Activated CD4-positive, alpha-beta memory T cell treated with anti-CD3 and anti-CD28 coated beads for 36 hours (primary cell): ENCODE results near the gene TTC9. TPM values are rescaled to one million over a fixed set of nuclear protein-coding genes. Genes with fewer than 3 reads are reported as not detected.
"Not testable (repeated sequence)": the region's sequence is repeated elsewhere in the genome, so short reads cannot be mapped to it uniquely, and the experiment has no call there.

ENCODE experiments used
- CTCF ChIA-PET: fragments of 350-600 bp; sonication (Branson Sonifier 250); formaldehyde crosslinking; loops from one replicate; lab custom pipeline; 2021; ENCODE audit warnings: antibody characterized with exemption, inconsistent platforms; lab: Charles Lee
- POLR2A ChIA-PET: fragments of 350-600 bp; sonication (Branson Sonifier 250); formaldehyde crosslinking; loops from one replicate; lab custom pipeline; 2021; ENCODE audit warnings: antibody characterized with exemption; lab: Charles Lee
- DNase-seq: peaks from one replicate; pipeline ENCODE4 v3.0.0-alpha.2; 2020
- H3K27ac Mint-ChIP-seq: one replicate; pipeline ENCODE4 v1.8.0; 2021; ENCODE audit warnings: mixed read lengths
- H3K27me3 Mint-ChIP-seq: one replicate; pipeline ENCODE4 v1.8.0; 2021; ENCODE audit warnings: mixed read lengths
- H3K36me3 Mint-ChIP-seq: one replicate; pipeline ENCODE4 v1.8.0; 2021; ENCODE audit warnings: mixed read lengths
- H3K4me1 Mint-ChIP-seq: one replicate; pipeline ENCODE4 v1.8.0; 2021; ENCODE audit warnings: low read depth, mixed read lengths
- H3K4me3 Mint-ChIP-seq: one replicate; pipeline ENCODE4 v1.8.0; 2021; ENCODE audit warnings: mild to moderate bottlenecking, mixed read lengths
- H3K9me3 Mint-ChIP-seq: one replicate; pipeline ENCODE4 v1.8.0; 2021; ENCODE audit warnings: mixed read lengths
- intact Hi-C: fragments of 100-400 bp; cut with micrococcal nuclease; formaldehyde crosslinking; loops from one replicate; pipeline ENCODE4 v1.15.1; 2023
- total RNA-seq, 2 experiments: library from RNA; stranded (reverse); gene quantifications; one replicate each; pipeline ENCODE4 v1.2.3, GENCODE V29; 2021

TTC9 gene
- total RNA-seq, 2 experiments from 2014 or later: 8.6 to 9.5 TPM

- no peaks in the 10 kb centered on the region for H3K4me1 Mint-ChIP-seq
- no peak overlapping the region for H3K27ac Mint-ChIP-seq
- H3K27me3 Mint-ChIP-seq: no peaks in the 10 kb centered on the region
- H3K4me3 Mint-ChIP-seq: no peak overlapping the region
- H3K36me3 Mint-ChIP-seq: no peaks in the 10 kb centered on the region
- POLR2A ChIA-PET: interaction anchor here (0.6 kb wide), 1 partner anchor 142 kb away, joined by 4 read pairs; no protein-coding TSS in a partner anchor
- H3K9me3 Mint-ChIP-seq: no peaks in the 10 kb centered on the region
- intact Hi-C loops: no loop called here
- no peak for DNase-seq
- CTCF ChIA-PET: interaction anchor here (1.0 kb wide), 1 partner anchor 12 kb away, joined by 3 read pairs; no protein-coding TSS in a partner anchor
Observed at GRCh38 chr14:70685474-70686197, 43.9 kb downstream of the TTC9 start.

GRCh38 chr14:70692210-70692609, 50.5 kb downstream of the TTC9 start:
- ChIA-PET POLR2A (no interaction called here), CTCF (interaction anchor here (0.6 to 1.1 kb wide), 2 partner anchors 29 to 227 kb away, joined by 3 to 4 read pairs; no protein-coding TSS in a partner anchor)
- Mint-ChIP-seq H3K4me3 (no peak overlapping the region), H3K27me3 (no peaks in the 10 kb centered on the region), H3K27ac (no peak overlapping the region), H3K9me3 (no peaks in the 10 kb centered on the region), H3K4me1 (no peaks in the 10 kb centered on the region), H3K36me3 (no peaks in the 10 kb centered on the region)
- intact Hi-C loops: no loop called here
- DNase-seq: no peak

DNA sequence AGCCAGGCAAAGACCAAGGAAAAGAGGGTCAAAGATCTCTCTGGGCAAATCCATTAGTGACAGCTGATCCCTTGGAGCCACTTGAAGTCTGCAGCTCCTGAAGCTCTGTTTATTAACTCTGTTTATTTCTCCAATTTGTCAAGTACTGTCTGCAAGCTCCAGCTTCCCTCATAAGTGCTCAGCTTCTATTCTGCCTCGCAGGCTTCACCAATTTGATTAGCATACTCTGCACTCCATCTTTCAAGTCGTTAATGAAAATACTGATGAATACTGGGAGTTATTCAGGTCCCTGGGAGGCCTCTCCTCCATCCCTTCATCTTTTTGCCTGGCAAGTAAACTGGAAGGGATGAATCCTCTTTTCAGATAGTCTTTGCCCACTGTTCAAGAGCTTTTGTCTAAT, 54.3 kb downstream of the TTC9 start:
- H3K27ac Mint-ChIP-seq: no peak overlapping the region
- H3K27me3 Mint-ChIP-seq: no peaks in the 10 kb centered on the region
- H3K4me1 Mint-ChIP-seq: no peaks in the 10 kb centered on the region
- H3K9me3 Mint-ChIP-seq: no peaks in the 10 kb centered on the region
- ChIA-PET POLR2A (no interaction called here), CTCF (no interaction called here)
- no peaks in the 10 kb centered on the region for H3K36me3 Mint-ChIP-seq
- intact Hi-C loops: no loop called here
- no peak overlapping the region for H3K4me3 Mint-ChIP-seq
- no peak for DNase-seq

DNA sequence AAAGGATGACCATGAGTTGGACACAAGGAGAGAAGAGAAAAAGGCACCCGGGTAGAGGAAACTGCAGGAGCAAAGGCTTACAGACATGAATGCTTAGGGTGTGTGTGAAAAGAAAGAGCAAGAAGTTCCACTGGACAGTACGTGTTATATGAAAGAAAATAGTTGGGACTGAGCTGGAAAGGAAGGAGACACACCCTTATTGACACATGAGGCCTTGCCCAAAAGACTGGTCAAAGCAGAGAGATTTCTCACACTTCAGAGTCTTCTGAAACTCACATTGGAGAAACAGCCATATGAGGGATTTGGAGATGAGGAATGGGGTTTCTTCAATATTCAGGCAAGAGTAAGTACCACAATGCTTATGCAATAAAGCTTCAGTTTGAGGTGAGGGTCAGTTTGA, 56.0 kb downstream of the TTC9 start:
- Mint-ChIP-seq H3K27me3 (no peaks in the 10 kb centered on the region), H3K9me3 (no peaks in the 10 kb centered on the region), H3K4me3 (no peak overlapping the region), H3K4me1 (no peaks in the 10 kb centered on the region), H3K27ac (no peak overlapping the region), H3K36me3 (no peaks in the 10 kb centered on the region)
- ChIA-PET POLR2A (no interaction called here), CTCF (interaction anchor here (1.2 kb wide), 1 partner anchor 13 kb away, joined by 3 read pairs; no protein-coding TSS in a partner anchor)
- DNase-seq: no peak
- intact Hi-C loops: no loop called here

GRCh38 chr14:70698288-70698687, 56.6 kb downstream of the TTC9 start:
- no peaks in the 10 kb centered on the region for H3K27me3 Mint-ChIP-seq
- H3K4me3 Mint-ChIP-seq: no peak overlapping the region
- no peaks in the 10 kb centered on the region for H3K9me3 Mint-ChIP-seq
- no peak for DNase-seq
- H3K4me1 Mint-ChIP-seq: no peaks in the 10 kb centered on the region
- POLR2A ChIA-PET: interaction anchor here (0.5 kb wide), 1 partner anchor 232 kb away, joined by 3 read pairs; no protein-coding TSS in a partner anchor
- intact Hi-C loops: no loop called here
- H3K36me3 Mint-ChIP-seq: no peaks in the 10 kb centered on the region
- CTCF ChIA-PET: interaction anchor here (1.2 kb wide), 1 partner anchor 13 kb away, joined by 3 read pairs; no protein-coding TSS in a partner anchor
- no peak overlapping the region for H3K27ac Mint-ChIP-seq

- Mint-ChIP-seq H3K36me3 (no peaks in the 10 kb centered on the region), H3K27ac (no peak overlapping the region), H3K27me3 (no peaks in the 10 kb centered on the region), H3K4me1 (no peaks in the 10 kb centered on the region), H3K9me3 (no peaks in the 10 kb centered on the region), H3K4me3 (no peak overlapping the region)
- CTCF ChIA-PET: no interaction called here
- intact Hi-C loops: no loop called here
- POLR2A ChIA-PET: no interaction called here
- no peak for DNase-seq
Observed at GRCh38 chr14:70699646-70700045, 57.9 kb downstream of the TTC9 start.

DNA sequence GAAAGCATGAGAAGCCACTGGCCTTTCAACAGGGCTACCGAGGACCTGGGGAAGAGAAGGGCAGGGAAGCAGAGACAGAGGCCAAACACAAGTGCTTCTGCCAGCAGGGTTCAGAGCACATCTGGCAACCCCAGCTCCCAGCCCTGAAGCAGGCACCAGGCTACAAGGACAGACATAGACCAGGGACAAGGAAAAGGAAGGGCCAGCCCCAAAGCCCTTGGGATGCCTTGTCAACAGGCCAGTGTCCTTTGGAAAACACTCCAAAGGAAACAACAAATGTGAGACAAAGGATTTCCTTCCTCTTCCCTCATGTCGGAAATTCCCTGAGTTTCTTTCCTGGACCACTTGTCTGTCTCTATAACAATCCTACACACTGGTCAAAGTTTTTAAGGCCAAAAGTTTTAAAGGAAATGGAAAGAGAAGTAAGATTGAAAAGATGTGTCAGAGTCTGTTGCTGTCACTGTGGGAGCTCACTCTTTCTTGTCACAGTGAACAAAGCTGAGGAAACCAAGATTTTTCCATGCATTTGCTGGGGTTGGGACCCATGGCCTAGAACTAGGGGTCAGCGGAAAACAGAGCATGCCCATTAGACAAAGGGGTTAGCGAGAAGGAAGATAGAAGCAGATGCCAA, 59.4 kb downstream of the TTC9 start:
- POLR2A ChIA-PET: no interaction called here
- no peak overlapping the region for H3K27ac Mint-ChIP-seq
- CTCF ChIA-PET: interaction anchor here (1.0 kb wide), 1 partner anchor 77 kb away, joined by 3 read pairs; no protein-coding TSS in a partner anchor
- intact Hi-C loops: no loop called here
- H3K36me3 Mint-ChIP-seq: no peaks in the 10 kb centered on the region
- H3K9me3 Mint-ChIP-seq: no peaks in the 10 kb centered on the region
- H3K4me3 Mint-ChIP-seq: no peak overlapping the region
- DNase-seq: no peak
- H3K4me1 Mint-ChIP-seq: no peaks in the 10 kb centered on the region
- H3K27me3 Mint-ChIP-seq: no peaks in the 10 kb centered on the region

DNA sequence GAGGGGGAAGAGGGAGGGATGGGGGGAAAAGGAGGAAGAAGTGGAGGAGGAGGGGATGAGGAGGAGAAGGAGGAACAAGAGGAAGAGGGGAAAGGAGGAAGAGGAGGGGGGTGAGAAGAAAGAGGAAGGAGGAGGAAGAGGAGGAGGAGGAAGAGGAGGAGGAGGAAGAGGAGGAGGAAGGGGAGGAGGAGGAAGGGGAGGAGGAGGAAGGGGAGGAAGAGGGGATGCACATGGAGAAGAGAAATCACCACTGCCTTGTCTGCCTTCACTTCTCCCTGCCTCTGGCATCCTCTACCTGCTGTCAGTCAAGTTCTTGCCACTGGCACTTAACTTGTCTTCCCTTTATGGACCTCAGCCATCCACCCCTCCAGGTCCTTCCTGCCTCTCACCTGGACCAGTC, 59.9 kb downstream of the TTC9 start:
- Mint-ChIP-seq H3K27ac (no peak overlapping the region), H3K4me1 (no peaks in the 10 kb centered on the region), H3K9me3 (no peaks in the 10 kb centered on the region), H3K36me3 (no peaks in the 10 kb centered on the region), H3K27me3 (no peaks in the 10 kb centered on the region), H3K4me3 (no peak overlapping the region)
- intact Hi-C loops: no loop called here
- no peak for DNase-seq
- POLR2A ChIA-PET: no interaction called here
- CTCF ChIA-PET: interaction anchor here (1.0 to 2.1 kb wide), 2 partner anchors 12 to 78 kb away, joined by 3 to 8 read pairs; no protein-coding TSS in a partner anchor

GRCh38 chr14:70702161-70702560, 60.4 kb downstream of the TTC9 start:
- CTCF ChIA-PET: interaction anchor here (0.6 to 2.1 kb wide), 3 partner anchors 11 to 938 kb away, joined by 3 to 8 read pairs (median 3); no protein-coding TSS in a partner anchor
- Mint-ChIP-seq H3K36me3 (no peaks in the 10 kb centered on the region), H3K4me1 (peaks cover 2% of the 10 kb centered on the region), H3K27me3 (no peaks in the 10 kb centered on the region), H3K27ac (no peak overlapping the region), H3K4me3 (no peak overlapping the region), H3K9me3 (no peaks in the 10 kb centered on the region)
- POLR2A ChIA-PET: no interaction called here
- no peak for DNase-seq
- intact Hi-C loops: no loop called here

DNA sequence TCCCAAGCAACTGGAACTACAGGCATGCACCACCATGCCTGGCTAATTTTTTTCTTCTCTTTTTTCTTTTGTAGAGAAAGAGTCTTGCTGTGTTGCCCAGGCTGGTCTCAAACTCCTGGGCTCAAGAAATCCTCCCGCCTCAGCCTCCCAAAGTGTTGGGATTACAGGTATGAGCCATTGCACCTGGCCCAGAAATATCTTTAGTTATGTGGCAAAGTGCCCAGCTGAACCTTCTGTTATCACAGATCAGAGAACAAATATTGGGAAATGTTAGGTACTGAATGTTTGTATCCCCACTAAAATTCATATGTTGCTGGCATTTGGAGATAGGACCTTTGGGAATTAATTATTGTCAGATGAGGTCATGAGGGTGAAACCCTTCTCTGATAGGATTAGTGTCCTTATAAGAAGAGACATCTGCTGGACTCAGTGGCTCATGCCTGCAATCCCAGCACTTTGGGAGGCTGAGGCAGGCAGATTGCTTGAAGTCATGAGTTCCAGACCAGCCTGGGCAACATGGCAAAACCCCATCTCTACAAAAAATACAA, 62.0 kb downstream of the TTC9 start:
- DNase-seq, H3K9me3 Mint-ChIP-seq, H3K27me3 Mint-ChIP-seq, H3K36me3 Mint-ChIP-seq, H3K27ac Mint-ChIP-seq, H3K4me3 Mint-ChIP-seq, POLR2A ChIA-PET, H3K4me1 Mint-ChIP-seq: not testable (repeated sequence)
- intact Hi-C loops: loop anchor here (2.0 kb wide), 1 partner anchor 81 kb away; no protein-coding TSS in a partner anchor
- CTCF ChIA-PET: interaction anchor here (0.6 to 2.1 kb wide), 2 partner anchors 9 to 43 kb away, joined by 3 to 8 read pairs; no protein-coding TSS in a partner anchor

- Mint-ChIP-seq H3K9me3 (no peaks in the 10 kb centered on the region), H3K4me3 (no peak overlapping the region), H3K27ac (no peak overlapping the region), H3K27me3 (no peaks in the 10 kb centered on the region), H3K36me3 (no peaks in the 10 kb centered on the region), H3K4me1 (peaks cover 2% of the 10 kb centered on the region)
- intact Hi-C loops: loop anchor here (2.0 kb wide), 1 partner anchor 82 kb away; no protein-coding TSS in a partner anchor
- CTCF ChIA-PET: no interaction called here
- POLR2A ChIA-PET: no interaction called here
- DNase-seq: no peak
Observed at GRCh38 chr14:70704960-70705359, 63.2 kb downstream of the TTC9 start.

DNA sequence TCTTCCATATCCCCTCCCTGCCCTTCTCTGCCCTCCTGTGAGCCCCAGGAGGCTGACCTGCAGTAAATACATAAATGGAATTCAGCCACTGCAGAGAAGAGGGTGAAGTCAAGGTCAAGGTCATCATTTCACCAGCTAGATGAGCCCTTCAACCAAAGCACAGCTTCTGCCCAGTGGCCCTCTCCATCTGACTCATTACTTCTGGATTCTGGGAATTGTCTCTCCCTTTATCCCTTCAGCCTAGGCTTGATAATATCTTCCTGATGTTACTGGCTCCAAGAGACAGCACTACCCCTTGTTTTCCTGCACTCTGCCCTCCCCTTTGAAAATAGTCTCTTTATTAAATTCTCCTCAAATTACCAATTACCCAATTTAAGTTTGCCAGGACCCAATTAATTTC, 64.5 kb downstream of the TTC9 start:
- intact Hi-C loops: no loop called here
- no peak overlapping the region for H3K4me3 Mint-ChIP-seq

More for the DNA sequence above, 64.5 kb downstream of the TTC9 start:
- Mint-ChIP-seq H3K27ac (no peak overlapping the region), H3K9me3 (no peaks in the 10 kb centered on the region), H3K4me1 (peaks cover 2% of the 10 kb centered on the region), H3K27me3 (no peaks in the 10 kb centered on the region), H3K36me3 (no peaks in the 10 kb centered on the region)
- ChIA-PET POLR2A (interaction anchor here (0.6 kb wide), 1 partner anchor 312 kb away, joined by 3 read pairs; no protein-coding TSS in a partner anchor), CTCF (no interaction called here)
- DNase-seq: no peak
